H1 (cell line): ENCODE results near the gene CTPS2. TPM values are rescaled to one million over a fixed set of nuclear protein-coding genes. Genes with fewer than 3 reads are reported as not detected.

Experiments used
- CREB1 ChIP-seq: IDR thresholded peaks from 2 replicates; pipeline ENCODE4 v1.6.1; 2012; ENCODE audit warnings: inconsistent platforms
- EGR1 ChIP-seq: IDR thresholded peaks from 2 replicates; pipeline ENCODE4 v1.6.1; 2011; ENCODE audit warnings: low read depth, low read length, borderline replicate concordance
- EP300 ChIP-seq, 2 experiments: IDR thresholded peaks; 1 replicate in 1 of 2; 2 replicates in 1 of 2; pipeline ENCODE4 v1.6.1; 2011 to 2012; ENCODE audit warnings: low read depth in 2 of 2, low read length in 2 of 2, mild to moderate bottlenecking in 2 of 2, borderline replicate concordance in 1 of 2, inconsistent platforms in 1 of 2, moderate library complexity in 1 of 2
- POLR2A ChIP-seq, 2 experiments: IDR thresholded peaks; 1 replicate in 1 of 2; 2 replicates in 1 of 2; pipeline ENCODE4 v1.6.1; 2011; ENCODE audit warnings: low read depth in 2 of 2, low read length in 2 of 2, mild to moderate bottlenecking in 2 of 2; ENCODE audit errors: control extremely low read depth in 1 of 2
- POLR2AphosphoS5 ChIP-seq: IDR thresholded peaks from 2 replicates; pipeline ENCODE4 v1.6.1; 2011; ENCODE audit warnings: low read depth, low read length
- RAD21 ChIP-seq, 2 experiments: IDR thresholded peaks in 1 of 2; conservative IDR thresholded peaks in 1 of 2; 2 replicates each; pipeline ENCODE4 v1.6.1; 2011; ENCODE audit warnings: low read depth in 2 of 2, low read length in 2 of 2, improper control_type of control experiment in 1 of 2, inconsistent platforms in 1 of 2, mild to moderate bottlenecking in 1 of 2, moderate library complexity in 1 of 2
- SRF ChIP-seq: IDR thresholded peaks from 2 replicates; pipeline ENCODE4 v1.6.1; 2011; ENCODE audit warnings: mild to moderate bottlenecking, low read depth, low read length, moderate library complexity
- TBP ChIP-seq: IDR thresholded peaks from 2 replicates; pipeline ENCODE4 v1.6.1; 2011; ENCODE audit warnings: low read depth, low read length, improper control_type of control experiment
- YY1 ChIP-seq: IDR thresholded peaks from 2 replicates; pipeline ENCODE4 v1.6.1; 2011; ENCODE audit warnings: low read depth, mild to moderate bottlenecking, low read length
- polyA plus RNA-seq, 7 experiments: library from polyadenylated mRNA; depleted of rRNA in 3 of 7; stranded (reverse) in 5 of 7; unstranded in 2 of 7; fragments of >200 nt in 5 of 7; fragments of 200-250 nt in 2 of 7; gene quantifications; 1 replicate in 5 of 7; 2 replicates in 1 of 7; 4 replicates in 1 of 7; pipeline versions ENCODE4 v1.2.1 to v1.2.3, GENCODE V29; 2011 to 2013; ENCODE audit warnings: missing spikeins in 2 of 7, mixed read lengths in 2 of 7
- total RNA-seq: library from RNA; stranded (reverse); fragmentation: NEBNext Ultra II Directional; extraction: Animal tissue kit (Norgen Biotek cat#: 25700); gene quantifications from 2 replicates; pipeline ENCODE4 v1.2.1, GENCODE V29; 2021
- TF ChIP-seq, protein P1 (sequence below): fragments of 300-600 bp; sonication (generic); IDR thresholded peaks from 2 replicates; pipeline ENCODE4 v1.7.1; 2012; ENCODE audit warnings: low read length, moderate library complexity, mild to moderate bottlenecking, inconsistent platforms; ENCODE audit not compliant: insufficient replicate concordance

Gene CTPS2
- total and polyA plus RNA-seq, 2 of the 8 experiments (the other 6 are each of a cell fraction or from before 2014, with no cell fraction given): 17.1 to 34.0 TPM

DNA sequence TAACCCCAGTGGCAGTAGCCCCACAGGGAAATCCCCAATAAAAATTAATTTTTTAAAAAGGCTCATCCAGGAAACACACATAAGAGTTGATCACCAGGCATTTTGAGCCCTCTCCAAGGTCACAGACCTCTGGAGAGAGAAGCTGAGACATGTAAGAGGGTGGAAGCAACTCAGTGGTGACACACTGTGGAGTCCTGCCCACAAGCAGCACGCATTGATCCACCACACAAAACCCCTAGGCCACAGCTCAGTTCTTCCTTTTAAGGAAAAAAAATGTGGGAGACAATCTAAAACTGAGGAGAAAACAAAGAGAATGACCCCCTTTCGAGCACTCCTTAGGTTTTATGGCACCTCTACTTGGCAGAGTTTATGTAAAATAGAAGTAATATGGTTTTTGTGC lies 134.3 kb downstream of the CTPS2 start (continued):
- TF ChIP-seq, protein P1, sequence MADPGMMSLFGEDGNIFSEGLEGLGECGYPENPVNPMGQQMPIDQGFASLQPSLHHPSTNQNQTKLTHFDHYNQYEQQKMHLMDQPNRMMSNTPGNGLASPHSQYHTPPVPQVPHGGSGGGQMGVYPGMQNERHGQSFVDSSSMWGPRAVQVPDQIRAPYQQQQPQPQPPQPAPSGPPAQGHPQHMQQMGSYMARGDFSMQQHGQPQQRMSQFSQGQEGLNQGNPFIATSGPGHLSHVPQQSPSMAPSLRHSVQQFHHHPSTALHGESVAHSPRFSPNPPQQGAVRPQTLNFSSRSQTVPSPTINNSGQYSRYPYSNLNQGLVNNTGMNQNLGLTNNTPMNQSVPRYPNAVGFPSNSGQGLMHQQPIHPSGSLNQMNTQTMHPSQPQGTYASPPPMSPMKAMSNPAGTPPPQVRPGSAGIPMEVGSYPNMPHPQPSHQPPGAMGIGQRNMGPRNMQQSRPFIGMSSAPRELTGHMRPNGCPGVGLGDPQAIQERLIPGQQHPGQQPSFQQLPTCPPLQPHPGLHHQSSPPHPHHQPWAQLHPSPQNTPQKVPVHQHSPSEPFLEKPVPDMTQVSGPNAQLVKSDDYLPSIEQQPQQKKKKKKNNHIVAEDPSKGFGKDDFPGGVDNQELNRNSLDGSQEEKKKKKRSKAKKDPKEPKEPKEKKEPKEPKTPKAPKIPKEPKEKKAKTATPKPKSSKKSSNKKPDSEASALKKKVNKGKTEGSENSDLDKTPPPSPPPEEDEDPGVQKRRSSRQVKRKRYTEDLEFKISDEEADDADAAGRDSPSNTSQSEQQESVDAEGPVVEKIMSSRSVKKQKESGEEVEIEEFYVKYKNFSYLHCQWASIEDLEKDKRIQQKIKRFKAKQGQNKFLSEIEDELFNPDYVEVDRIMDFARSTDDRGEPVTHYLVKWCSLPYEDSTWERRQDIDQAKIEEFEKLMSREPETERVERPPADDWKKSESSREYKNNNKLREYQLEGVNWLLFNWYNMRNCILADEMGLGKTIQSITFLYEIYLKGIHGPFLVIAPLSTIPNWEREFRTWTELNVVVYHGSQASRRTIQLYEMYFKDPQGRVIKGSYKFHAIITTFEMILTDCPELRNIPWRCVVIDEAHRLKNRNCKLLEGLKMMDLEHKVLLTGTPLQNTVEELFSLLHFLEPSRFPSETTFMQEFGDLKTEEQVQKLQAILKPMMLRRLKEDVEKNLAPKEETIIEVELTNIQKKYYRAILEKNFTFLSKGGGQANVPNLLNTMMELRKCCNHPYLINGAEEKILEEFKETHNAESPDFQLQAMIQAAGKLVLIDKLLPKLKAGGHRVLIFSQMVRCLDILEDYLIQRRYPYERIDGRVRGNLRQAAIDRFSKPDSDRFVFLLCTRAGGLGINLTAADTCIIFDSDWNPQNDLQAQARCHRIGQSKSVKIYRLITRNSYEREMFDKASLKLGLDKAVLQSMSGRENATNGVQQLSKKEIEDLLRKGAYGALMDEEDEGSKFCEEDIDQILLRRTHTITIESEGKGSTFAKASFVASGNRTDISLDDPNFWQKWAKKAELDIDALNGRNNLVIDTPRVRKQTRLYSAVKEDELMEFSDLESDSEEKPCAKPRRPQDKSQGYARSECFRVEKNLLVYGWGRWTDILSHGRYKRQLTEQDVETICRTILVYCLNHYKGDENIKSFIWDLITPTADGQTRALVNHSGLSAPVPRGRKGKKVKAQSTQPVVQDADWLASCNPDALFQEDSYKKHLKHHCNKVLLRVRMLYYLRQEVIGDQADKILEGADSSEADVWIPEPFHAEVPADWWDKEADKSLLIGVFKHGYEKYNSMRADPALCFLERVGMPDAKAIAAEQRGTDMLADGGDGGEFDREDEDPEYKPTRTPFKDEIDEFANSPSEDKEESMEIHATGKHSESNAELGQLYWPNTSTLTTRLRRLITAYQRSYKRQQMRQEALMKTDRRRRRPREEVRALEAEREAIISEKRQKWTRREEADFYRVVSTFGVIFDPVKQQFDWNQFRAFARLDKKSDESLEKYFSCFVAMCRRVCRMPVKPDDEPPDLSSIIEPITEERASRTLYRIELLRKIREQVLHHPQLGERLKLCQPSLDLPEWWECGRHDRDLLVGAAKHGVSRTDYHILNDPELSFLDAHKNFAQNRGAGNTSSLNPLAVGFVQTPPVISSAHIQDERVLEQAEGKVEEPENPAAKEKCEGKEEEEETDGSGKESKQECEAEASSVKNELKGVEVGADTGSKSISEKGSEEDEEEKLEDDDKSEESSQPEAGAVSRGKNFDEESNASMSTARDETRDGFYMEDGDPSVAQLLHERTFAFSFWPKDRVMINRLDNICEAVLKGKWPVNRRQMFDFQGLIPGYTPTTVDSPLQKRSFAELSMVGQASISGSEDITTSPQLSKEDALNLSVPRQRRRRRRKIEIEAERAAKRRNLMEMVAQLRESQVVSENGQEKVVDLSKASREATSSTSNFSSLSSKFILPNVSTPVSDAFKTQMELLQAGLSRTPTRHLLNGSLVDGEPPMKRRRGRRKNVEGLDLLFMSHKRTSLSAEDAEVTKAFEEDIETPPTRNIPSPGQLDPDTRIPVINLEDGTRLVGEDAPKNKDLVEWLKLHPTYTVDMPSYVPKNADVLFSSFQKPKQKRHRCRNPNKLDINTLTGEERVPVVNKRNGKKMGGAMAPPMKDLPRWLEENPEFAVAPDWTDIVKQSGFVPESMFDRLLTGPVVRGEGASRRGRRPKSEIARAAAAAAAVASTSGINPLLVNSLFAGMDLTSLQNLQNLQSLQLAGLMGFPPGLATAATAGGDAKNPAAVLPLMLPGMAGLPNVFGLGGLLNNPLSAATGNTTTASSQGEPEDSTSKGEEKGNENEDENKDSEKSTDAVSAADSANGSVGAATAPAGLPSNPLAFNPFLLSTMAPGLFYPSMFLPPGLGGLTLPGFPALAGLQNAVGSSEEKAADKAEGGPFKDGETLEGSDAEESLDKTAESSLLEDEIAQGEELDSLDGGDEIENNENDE: no peak
- TF ChIP-seq POLR2A (IDR thresholded peaks at IDR 0.05; ENCODE audit: control extremely low read depth in 1 of 2, low read depth in 2 of 2, low read length in 2 of 2): peak in 1 of 2 experiments; percentile 24; a peak in 1 of 3 replicates
- TF ChIP-seq EP300 (IDR thresholded peaks at IDR 0.05; ENCODE audit: borderline replicate concordance in 1 of 2, low read depth in 2 of 2, low read length in 2 of 2): no peak
- 0 out of 4 replicates have a peak, but pooled peaks have one; percentile 8 to 23 for TF ChIP-seq RAD21 (IDR thresholded peaks at IDR 0.05 in 1 of 2, conservative IDR thresholded peaks at IDR 0.05 in 1 of 2; ENCODE audit: low read depth in 2 of 2, low read length in 2 of 2)
- TF ChIP-seq CREB1: no peak
- peak; percentile 40; the same call in 1 of the 2 replicates for TF ChIP-seq TBP
- no peak for TF ChIP-seq YY1
- no peak for TF ChIP-seq EGR1
- 0 out of 2 replicates have a peak, but pooled peaks have one; percentile 35 for TF ChIP-seq POLR2AphosphoS5
- TF ChIP-seq SRF: peak; percentile 59; the same call in 1 of the 2 replicates
- TF ChIP-seq, all 59 proteins: peak for 5
